ENCODE results near the gene HUWE1.

DNA sequence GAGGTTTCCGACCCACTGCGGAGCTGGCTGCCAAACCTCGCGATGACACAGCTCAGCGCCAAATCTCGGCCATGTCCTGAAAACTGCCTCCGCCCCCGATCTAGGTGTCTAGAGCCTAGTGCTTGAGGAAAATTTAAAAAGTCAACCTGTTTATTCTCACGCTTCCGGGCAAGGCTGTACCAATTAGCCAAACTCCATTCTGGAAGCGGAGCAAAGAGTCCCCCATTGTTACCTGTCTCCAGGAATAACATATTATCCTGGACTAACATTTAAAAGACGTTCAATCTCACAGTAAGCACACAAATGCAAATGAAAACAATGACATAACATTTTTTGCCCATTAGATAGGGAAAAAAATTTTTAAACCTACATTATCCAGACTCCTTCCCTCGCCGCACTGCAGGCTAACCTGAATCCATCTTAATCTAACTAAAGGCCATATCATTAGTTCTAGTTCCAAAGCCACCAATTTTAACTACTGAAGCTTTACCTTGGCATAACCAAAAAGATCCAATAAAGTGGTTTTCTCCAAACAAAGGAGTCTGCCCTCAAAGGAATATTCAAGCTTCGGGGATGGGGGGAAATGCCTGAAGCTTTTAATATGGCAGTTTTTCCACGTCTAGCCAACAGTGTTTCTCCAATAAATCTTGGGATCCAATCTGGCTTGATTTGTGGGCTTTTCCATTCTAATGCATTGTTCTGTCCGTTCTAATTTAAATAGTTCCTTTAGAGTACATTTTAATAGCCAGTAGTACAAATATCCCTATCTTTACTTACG lies 1.9 kb downstream of the HUWE1 start:
- TF ChIP-seq POLR2A (IDR thresholded peaks at IDR 0.05) (peak in 1 of 4 donors; percentile 5), POLR2AphosphoS5 (IDR thresholded peaks at IDR 0.05) (no peak), EP300 (IDR thresholded peaks at IDR 0.05) (no peak)
- TF ChIP-seq, protein P1, sequence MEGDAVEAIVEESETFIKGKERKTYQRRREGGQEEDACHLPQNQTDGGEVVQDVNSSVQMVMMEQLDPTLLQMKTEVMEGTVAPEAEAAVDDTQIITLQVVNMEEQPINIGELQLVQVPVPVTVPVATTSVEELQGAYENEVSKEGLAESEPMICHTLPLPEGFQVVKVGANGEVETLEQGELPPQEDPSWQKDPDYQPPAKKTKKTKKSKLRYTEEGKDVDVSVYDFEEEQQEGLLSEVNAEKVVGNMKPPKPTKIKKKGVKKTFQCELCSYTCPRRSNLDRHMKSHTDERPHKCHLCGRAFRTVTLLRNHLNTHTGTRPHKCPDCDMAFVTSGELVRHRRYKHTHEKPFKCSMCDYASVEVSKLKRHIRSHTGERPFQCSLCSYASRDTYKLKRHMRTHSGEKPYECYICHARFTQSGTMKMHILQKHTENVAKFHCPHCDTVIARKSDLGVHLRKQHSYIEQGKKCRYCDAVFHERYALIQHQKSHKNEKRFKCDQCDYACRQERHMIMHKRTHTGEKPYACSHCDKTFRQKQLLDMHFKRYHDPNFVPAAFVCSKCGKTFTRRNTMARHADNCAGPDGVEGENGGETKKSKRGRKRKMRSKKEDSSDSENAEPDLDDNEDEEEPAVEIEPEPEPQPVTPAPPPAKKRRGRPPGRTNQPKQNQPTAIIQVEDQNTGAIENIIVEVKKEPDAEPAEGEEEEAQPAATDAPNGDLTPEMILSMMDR (IDR thresholded peaks at IDR 0.05), result peak in 1 of 6 experiments; percentile 8

All from upper lobe of left lung (tissue), 4 donors.